ENCODE measurements around the gene CALHM4.

The CALHM4 gene

GRCh38 chr6:116553451-116553850 is at the start of gene CALHM4:
CALHM4 (plus strand) TSS chr6:116553751; CDS start chr6:116553794, 43 bp downstream.
- no peak for DNase-seq

GRCh38 chr6:116507324-116507723 is 46.2 kb upstream of the CALHM4 start:
- DNase-seq, result no peak

- no peak for DNase-seq
These were observed 45.0 kb upstream of the CALHM4 start for GRCh38 chr6:116508527-116508926.

- DNase-seq, result no peak
These were observed 42.0 kb upstream of the CALHM4 start, which contains the start of gene CALHM5 for GRCh38 chr6:116511424-116512110. CALHM5 (plus strand) TSS chr6:116511639; CDS start chr6:116511697, 58 bp downstream.

GRCh38 chr6:116512111-116512559 is 41.4 kb upstream of the CALHM4 start:
- DNase-seq, result no peak

- DNase-seq, result no peak
These were observed 40.8 kb upstream of the CALHM4 start for GRCh38 chr6:116512734-116513133.

- DNase-seq, result no peak
These were observed 40.2 kb upstream of the CALHM4 start for GRCh38 chr6:116513224-116513875.

GRCh38 chr6:116514111-116514510 is 39.4 kb upstream of the CALHM4 start:
- no peak for DNase-seq

- no peak for DNase-seq
These were observed 38.4 kb upstream of the CALHM4 start for GRCh38 chr6:116515141-116515540.

GRCh38 chr6:116518621-116519368 is 34.8 kb upstream of the CALHM4 start:
- DNase-seq, result no peak

GRCh38 chr6:116522896-116523295 is 30.7 kb upstream of the CALHM4 start:
- DNase-seq, result no peak

- no peak for DNase-seq
These were observed 29.3 kb upstream of the CALHM4 start for GRCh38 chr6:116524236-116524635.

- DNase-seq, result no peak
These were observed 25.4 kb upstream of the CALHM4 start for GRCh38 chr6:116528133-116528532.

GRCh38 chr6:116528780-116529179 is 24.8 kb upstream of the CALHM4 start:
- DNase-seq, result no peak

- no peak for DNase-seq
These were observed 23.9 kb upstream of the CALHM4 start for GRCh38 chr6:116529466-116530290.

- no peak for DNase-seq
These were observed 23.1 kb upstream of the CALHM4 start for GRCh38 chr6:116530436-116530835.

- DNase-seq, result peak; percentile 12 to 72 (median 44)
These were observed 21.6 kb upstream of the CALHM4 start for GRCh38 chr6:116531675-116532570.

- no peak for DNase-seq
These were observed 20.2 kb upstream of the CALHM4 start for GRCh38 chr6:116533233-116533957.

- DNase-seq, result no peak
These were observed 18.4 kb upstream of the CALHM4 start for GRCh38 chr6:116535109-116535508.

- DNase-seq, result peak in 3 of 6 experiments; percentile 6 to 57 (median 46)
These were observed 17.3 kb upstream of the CALHM4 start for GRCh38 chr6:116536216-116536621.

GRCh38 chr6:116542426-116542825 is 11.1 kb upstream of the CALHM4 start:
- no peak for DNase-seq

Data from stimulated activated naive CD4-positive, alpha-beta T cell (primary cell).